Mucosa of gallbladder (tissue), 1 donor: ENCODE results near the gene TJP1. TPM values are rescaled to one million over a fixed set of nuclear protein-coding genes. Genes with fewer than 3 reads are reported as not detected.
"Not testable (repeated sequence)": the region's sequence is repeated elsewhere in the genome, so short reads cannot be mapped to it uniquely, and the experiment has no call there.

ENCODE experiments used
- DNase-seq: peaks from one replicate; pipeline ENCODE4 v3.0.0-alpha.2; 2020; ENCODE audit warnings: low spot score
- total RNA-seq: library from RNA; stranded (reverse); gene quantifications from one replicate; pipeline ENCODE4 v1.2.1, GENCODE V29; 2021
- donor health status: DM: no; HTN: no; CAD: no.

TJP1 gene
- total RNA-seq, 1 donor from 2014 or later = 105 TPM

DNA sequence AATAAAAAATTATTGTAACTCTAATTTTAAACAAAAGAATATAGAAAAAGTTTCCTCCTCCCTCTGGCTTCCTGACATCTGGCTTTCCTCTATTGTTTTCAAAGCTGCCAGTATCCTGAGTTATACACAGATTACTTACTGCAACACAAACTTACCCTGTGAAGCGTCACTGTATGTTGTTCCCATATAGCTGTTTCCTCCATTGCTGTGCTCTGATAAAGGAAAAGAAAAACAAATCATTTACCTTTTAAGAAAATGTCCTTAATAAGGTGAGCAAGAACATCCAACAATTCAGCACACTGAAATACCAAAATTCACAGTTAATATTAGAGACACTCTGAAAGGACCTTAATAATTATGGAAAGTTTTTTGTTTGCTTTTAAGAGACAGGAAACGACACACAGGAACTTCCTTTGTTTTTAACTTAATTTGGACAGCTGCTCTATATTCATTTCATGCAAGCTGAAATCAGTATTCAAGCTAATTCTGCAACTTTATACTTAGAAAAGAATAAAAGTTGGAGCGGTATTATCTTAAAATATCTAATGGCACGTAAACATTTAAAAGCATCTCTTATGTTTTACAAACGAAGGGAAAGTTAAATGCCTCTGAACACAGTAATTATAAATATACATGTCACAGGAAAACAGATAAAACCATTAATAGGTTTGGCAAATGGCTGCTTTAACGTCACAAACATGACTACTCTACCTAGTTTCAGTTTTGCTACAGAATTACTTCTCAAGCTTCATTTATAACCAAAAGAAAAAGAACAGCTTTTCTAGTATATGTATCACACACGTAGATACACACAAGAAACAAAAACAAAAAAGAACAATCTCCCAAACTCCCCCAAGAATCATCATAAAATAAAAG is 21.5 kb downstream of the TJP1 start:
- no peak for DNase-seq

GRCh38 chr15:29799859-29800258 is 22.4 kb downstream of the TJP1 start:
- DNase-seq = no peak

DNA sequence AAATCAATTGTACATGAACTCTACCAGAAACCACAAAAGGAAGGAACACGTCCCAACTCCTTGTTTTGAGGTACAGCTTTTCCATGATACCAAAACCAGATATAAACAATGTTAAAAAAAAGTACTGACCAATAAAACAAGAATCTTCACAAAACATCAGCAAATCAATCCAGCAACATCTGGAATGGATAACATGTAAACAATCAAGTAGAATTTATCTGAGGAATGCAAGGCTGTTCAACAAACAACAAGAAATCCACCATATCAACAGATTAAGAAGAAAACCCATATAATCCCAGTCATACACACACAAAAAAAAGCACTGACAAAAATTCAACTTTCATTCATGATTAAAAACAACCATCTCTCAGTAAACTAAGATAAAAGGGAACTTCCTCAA is 26.7 kb downstream of the TJP1 start:
- DNase-seq = no peak

- no peak for DNase-seq
Observed at GRCh38 chr15:29792426-29793159, 29.7 kb downstream of the TJP1 start.

DNA sequence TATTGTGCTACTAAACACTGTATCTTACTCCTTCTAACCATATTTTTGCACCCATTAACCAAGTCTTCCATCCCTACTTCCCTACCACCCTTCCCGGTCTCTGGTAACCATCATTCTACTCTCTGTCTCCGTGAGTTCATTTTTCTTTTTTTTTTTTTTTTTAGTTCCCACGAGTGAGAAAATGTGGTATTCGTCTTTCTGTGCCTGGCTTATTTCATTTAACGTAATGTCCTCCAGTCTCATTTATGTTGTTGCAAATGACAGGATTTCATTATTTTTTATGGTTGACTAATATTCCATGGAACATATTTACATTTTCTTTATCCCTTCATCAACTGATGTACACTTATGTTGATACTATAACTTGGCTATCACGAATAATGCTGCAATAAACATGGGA is 31.7 kb downstream of the TJP1 start:
- DNase-seq = no peak

DNA sequence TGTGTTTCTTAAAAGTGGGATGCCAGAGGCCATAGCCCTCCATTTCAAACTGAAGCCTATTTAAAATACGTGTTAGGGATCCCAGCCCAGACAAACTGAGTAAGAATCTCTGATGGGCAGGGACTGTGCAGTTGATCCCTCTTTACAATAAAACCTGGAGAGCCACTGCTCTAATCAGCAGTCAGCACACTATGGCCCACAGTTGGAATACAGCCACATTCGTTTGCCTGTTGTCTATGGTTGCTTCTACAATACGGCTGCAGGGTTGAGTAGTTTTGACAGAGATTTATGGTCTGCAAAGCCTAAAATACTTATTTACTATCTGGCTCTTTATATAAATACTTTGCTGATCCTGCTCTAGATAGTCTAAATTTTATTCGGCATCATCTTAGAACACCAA is 32.4 kb downstream of the TJP1 start:
- no peak for DNase-seq

- DNase-seq = no peak
Observed at GRCh38 chr15:29788433-29789034, 33.7 kb downstream of the TJP1 start.

DNA sequence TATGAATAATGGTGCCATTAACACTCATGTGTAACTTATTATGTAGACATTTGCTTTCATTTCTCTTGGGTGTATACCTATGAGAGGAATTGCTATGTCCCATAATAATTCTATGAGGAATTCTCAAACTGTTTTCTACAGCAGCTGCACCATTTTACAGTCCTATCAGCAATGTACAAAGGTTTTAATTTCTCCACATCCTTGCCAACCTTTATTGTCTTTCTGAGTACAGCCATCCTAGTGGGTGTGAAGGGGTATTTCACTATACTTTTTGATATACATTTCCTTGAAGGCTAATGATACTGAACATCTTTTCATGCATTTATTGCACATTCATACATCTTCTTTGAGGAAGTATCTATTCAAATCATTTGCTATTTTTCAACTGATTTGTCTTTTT is 34.5 kb downstream of the TJP1 start:
- no peak for DNase-seq

DNA sequence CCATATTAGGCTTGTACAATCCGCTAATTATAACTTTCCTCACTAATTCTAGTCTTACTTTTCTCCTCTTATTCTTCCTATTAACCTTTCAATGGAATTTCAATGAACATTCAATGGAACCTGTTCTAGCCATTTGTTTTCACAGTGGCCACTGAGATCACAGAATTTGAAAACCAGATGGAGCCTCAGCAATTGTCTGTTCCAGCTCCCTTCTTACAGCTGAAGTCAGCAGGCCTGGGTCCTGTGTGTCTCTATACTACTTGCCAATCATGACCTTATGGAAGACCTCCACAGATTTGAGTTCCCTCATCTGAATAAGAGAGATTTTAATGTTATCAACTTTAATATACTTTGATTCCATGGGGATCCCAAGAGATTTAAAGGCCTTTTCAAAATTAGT is 36.6 kb downstream of the TJP1 start:
- no peak for DNase-seq

GRCh38 chr15:29785136-29785535 is 37.1 kb downstream of the TJP1 start:
- DNase-seq = no peak

DNA sequence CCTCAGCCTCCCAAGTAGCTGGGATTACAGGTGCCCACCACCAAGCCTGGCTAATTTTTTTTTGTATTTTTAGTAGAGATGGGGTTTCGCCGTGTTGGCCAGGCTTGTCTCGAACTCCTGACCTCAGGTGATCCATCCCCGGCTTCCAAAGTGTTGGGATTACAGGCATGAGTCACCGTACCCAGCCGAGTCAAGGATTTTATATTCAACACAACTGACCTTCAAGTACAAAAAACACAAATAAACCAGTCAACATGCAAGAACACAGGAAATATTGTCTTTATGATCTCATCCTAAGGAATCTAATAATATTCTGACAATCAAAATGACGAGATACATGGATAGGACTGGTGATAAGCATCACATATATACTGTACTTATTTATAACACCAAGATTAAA is 37.9 kb downstream of the TJP1 start:
- DNase-seq = no peak

GRCh38 chr15:29782816-29783215 is 39.5 kb downstream of the TJP1 start:
- DNase-seq = not testable (repeated sequence)

- no peak for DNase-seq
Observed at GRCh38 chr15:29778382-29778781, 43.9 kb downstream of the TJP1 start.

- no peak for DNase-seq
Observed at GRCh38 chr15:29776859-29777258, 45.4 kb downstream of the TJP1 start.

- no peak for DNase-seq
Observed at GRCh38 chr15:29774900-29775299, 47.4 kb downstream of the TJP1 start.

- no peak for DNase-seq
Observed at GRCh38 chr15:29773816-29774215, 48.5 kb downstream of the TJP1 start.

DNA sequence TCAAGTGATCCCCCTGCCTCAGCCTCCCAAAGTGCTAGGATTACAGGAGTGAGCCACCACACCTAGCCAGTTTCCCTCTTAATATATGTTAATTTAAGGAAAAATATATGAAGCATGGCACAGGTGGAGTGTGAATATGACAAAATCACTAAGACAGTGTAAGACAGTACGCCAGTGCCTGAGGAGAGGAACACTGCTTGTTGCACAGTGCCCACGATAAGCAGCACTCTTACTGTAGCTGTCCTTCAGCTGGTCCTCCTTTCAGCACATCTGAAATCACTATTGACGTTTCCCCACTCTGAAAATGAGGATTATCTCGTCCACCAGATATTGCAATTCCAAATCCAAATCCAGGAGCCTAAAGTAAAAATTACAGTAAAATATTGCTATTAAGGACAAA is 49.3 kb downstream of the TJP1 start:
- no peak for DNase-seq

GRCh38 chr15:29770796-29771195 is 51.5 kb downstream of the TJP1 start:
- no peak for DNase-seq

- DNase-seq = no peak
Observed at GRCh38 chr15:29765898-29766527, 56.3 kb downstream of the TJP1 start.

GRCh38 chr15:29765234-29765841 is 56.9 kb downstream of the TJP1 start:
- DNase-seq = no peak

DNA sequence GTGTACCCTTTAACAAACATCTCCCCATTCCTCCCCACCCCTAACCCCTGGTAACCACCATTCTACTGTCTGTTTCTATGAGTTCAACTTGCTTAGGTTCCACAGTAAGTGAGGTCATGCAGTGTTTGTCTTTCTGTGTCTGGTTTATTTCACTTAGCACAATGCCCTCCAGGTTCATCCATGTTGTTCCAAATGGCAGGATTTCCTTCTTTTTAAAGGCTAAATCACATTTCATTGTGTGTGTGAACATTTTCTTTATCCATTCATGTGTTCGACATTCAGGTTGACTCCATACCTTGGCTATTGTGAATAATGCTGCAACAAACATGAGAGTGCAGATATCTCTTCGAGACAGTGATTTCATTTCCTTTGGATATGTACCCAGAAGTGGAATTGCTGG is 62.7 kb downstream of the TJP1 start:
- no peak for DNase-seq
